HT1080 (cell line): Measurements from ENCODE around the gene LUM. TPM values are rescaled to one million over a fixed set of nuclear protein-coding genes. Genes with fewer than 3 reads are reported as not detected.
"Not testable (repeated sequence)": the region's sequence is repeated elsewhere in the genome, so short reads cannot be mapped to it uniquely, and the experiment has no call there.

Experiments
- DNase-seq: peaks from one replicate; pipeline ENCODE4 v3.0.0-alpha.2; 2015; ENCODE audit warnings: low read depth
- total RNA-seq: library from RNA; depleted of rRNA; stranded (reverse); fragments of >200 nt; shearing (Covaris generic); gene quantifications from 2 replicates; pipeline ENCODE4 v1.2.3, GENCODE V29; 2014

LUM gene
- total RNA-seq, 1 experiment from 2014 or later = 0.08 TPM

DNA sequence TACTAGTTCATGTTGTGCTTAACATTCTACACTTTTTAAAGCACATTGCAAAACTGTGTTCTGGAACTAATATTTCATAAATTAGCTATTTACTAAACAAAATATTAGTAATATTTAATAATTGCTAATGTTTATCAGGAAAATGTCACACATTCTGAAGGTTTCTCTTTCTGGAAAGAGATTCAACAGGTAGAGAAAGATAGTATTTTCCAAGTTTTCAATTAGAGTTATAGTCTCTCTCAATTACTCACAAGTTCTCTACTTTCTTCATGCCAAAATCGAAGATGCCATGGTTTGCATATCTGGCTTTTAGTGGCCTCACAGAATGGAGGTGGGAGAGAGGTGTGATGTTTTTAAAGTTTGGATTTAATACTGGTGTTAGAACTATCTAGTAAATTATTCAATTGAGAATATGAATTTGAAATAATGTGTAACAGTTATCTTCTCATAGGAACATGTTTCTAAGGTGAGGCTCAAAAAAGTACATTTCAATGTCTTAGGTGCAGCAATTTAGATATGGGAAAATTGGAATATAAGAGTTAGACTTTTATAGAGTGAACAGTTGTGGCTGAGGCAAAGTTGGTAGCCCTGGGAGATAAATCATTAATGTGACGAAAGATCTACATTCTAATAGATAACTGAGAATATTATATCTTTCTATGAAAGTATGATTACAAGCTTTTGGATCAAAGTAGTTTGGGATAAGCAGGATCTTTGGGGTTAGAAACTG is 1.5 kb downstream of the LUM start:
- no peak for DNase-seq

GRCh38 chr12:91109148-91109564 is 2.1 kb downstream of the LUM start:
- peak; percentile 67 for DNase-seq

- DNase-seq = no peak
These were observed 3.0 kb downstream of the LUM start for GRCh38 chr12:91108196-91108755.

DNA sequence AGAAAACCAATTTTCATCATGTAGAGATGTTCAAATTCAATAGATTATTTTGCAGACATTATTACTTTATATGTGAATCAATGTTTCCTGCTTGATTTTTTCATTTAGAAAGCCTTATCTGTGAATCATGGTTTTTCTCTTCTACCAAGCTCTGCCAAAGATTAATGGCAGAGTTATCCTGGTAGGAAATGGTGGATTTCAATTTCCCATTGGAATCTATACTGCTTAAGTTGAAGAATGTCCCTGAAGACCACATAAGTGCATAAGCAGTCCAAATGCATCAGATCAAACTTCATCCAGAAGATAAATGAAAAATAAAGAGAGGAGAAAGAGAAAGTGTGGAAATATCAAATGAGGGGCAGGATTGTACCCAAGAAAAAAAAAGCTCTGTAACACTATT is 5.0 kb downstream of the LUM start:
- no peak for DNase-seq

GRCh38 chr12:91105807-91106206 is 5.5 kb downstream of the LUM start:
- no peak for DNase-seq

- no peak for DNase-seq
These were observed 6.4 kb downstream of the LUM start for GRCh38 chr12:91104812-91105466.

DNA sequence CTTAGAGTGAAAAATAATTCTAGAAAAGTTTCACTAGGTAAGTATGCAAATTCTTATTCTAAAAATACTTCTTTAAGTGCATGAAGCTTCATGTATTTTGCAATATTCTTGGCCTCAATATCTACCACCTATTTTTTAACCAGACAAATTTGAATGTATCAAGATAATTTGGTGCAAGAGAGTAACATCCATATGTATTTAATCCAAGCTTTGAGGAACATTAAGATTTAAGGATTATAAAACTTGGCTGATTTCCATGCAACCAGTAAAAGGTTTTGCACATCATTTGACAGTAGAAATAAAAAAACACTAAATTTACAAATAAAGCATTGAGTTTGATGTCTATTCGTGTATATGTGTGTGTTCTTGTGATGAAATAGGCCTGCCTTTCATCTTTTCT is 7.7 kb downstream of the LUM start:
- no peak for DNase-seq

GRCh38 chr12:91103101-91103500 is 8.2 kb downstream of the LUM start:
- no peak for DNase-seq

GRCh38 chr12:91100906-91101305 is 10.4 kb downstream of the LUM start:
- no peak for DNase-seq

DNA sequence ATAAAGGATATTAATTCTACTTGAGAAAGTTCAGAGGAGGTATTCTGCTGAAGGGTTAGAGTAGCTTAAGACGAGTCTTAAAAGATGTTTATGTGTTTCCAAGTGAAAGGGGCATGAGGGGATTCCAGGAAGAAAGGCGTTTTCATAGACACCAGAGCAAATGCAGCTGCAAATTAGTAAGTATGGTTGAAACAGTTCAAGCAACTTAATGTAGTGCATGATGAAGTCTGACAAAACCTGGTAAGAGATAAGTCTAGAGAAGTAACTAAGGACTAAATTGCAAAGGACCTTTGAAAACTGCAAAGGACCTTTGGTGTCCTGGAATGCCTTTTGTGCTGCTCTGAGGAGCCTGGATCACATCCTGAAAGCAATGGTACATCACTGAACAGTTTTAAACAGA is 11.5 kb downstream of the LUM start:
- DNase-seq = no peak

GRCh38 chr12:91099341-91099740 is 12.0 kb downstream of the LUM start:
- DNase-seq = no peak

GRCh38 chr12:91098941-91099340 is 12.4 kb downstream of the LUM start:
- DNase-seq = peak; percentile 73

- DNase-seq = no peak
These were observed 12.8 kb downstream of the LUM start for GRCh38 chr12:91098461-91098860.

DNA sequence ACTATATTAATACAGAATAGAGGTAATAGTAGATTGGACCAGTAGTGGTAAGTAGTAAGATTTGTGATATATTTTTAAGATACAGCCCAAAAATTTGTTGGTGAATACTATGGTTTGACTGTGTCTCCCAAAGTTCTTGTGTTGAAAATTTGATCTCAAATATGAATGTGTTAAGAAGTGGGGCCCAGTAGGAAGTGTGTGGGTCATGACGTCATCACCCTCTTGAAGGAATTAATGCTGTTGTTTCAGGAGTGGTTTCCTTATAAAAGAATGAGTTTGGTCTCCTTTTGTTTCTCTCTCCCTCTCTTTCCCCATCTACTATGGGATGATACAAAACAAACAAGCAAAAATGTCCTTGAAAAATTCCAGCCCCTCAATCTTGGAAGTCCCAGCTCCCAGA is 16.3 kb downstream of the LUM start:
- DNase-seq = peak; percentile 21

DNA sequence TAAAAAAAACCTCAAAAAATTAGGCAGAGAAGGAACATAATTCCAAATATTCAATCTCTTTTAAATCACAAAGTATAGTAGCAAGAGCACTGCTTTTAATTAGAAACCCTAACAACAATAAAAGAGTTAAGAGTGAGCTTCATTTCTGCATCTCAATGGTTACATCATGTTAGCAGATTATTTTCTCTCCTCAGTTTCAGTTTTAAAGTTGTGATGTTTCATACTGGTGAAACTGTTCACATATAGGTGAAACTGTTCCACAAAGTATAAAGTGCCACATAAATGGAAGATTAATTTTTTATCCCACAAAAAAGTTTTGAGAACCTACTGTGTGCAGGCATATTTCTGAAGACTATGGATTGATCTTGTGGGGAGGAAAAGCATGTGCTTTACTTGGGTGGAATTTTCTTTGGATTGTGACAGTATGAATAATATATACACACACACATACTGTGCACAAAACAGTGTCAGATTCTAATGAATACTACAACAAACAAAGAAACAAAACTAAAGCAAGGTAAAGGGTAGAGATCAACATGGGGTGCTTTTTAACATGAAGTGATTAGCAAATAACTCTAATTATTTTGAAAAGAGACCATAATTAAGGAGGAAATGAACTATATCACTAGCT is 17.1 kb downstream of the LUM start:
- DNase-seq = peak; percentile 11

DNA sequence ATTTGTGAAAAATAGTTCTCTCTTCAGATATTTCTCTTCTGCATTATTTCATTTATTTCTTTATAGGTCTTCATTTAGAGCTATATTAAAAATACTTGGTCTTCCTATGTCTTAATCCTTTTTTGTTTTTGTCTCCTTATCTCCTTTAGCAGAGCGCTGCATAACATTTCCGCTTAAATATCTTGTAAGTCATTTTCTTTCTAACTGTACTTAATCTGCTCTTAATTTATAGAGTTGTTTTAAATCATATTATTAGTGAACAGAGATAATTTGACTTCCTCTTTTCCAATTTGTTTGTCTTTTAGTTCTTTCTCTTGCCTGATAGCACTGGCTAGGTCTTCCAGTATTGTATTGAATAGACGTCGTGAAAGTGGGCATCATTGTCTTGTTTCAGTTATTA is 18.0 kb downstream of the LUM start:
- DNase-seq = no peak

GRCh38 chr12:91091916-91092715 is 19.2 kb downstream of the LUM start:
- DNase-seq = no peak

- DNase-seq = not testable (repeated sequence)
These were observed 21.3 kb downstream of the LUM start for GRCh38 chr12:91089953-91090352.

- no peak for DNase-seq
These were observed 31.3 kb downstream of the LUM start for GRCh38 chr12:91080041-91080440.

DNA sequence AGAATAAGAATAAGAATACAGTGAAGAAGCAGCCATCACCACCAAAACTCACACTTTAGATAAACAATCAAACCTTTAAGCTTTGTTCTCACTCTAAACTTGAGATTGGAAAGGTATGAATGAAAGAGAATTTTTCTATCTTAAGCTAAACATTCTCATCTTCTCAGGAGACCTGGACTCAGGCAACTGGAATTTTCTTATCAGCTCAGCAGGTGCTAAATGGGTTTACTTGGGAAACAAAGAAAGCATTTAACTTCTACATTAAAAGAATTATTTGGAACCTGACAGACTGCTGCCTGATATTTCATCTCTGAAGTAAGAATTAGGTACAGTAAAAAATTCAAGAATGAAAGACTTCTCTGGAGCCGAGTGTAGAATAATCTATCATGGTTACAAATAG is 32.8 kb downstream of the LUM start:
- no peak for DNase-seq

GRCh38 chr12:91077228-91077954 is 33.9 kb downstream of the LUM start:
- DNase-seq = no peak
